Neural progenitor cell (in vitro differentiated cells): ENCODE data around the gene TMEM128. TPM values are rescaled to one million over a fixed set of nuclear protein-coding genes. Genes with fewer than 3 reads are reported as not detected.
"Not testable (repeated sequence)": the region's sequence is repeated elsewhere in the genome, so short reads cannot be mapped to it uniquely, and the experiment has no call there.

Experiments used
- DNase-seq: peaks from one replicate; pipeline ENCODE4 v3.0.0-alpha.2; 2016; ENCODE audit warnings: low spot score
- H2AFZ ChIP-seq: fragments of 200-600 bp; sonication (generic); replicated peaks from 2 replicates; pipeline ENCODE4 v1.6.1; 2016; ENCODE audit warnings: antibody characterized with exemption
- H3F3A ChIP-seq: fragments of 200-600 bp; sonication (generic); 2 replicates; pipeline ENCODE4 v1.6.1; 2016; ENCODE audit warnings: antibody characterized with exemption, low read depth
- H3K27ac ChIP-seq: fragments of 200-600 bp; sonication (generic); 2 replicates; pipeline ENCODE4 v1.5.1; 2016; ENCODE audit warnings: mild to moderate bottlenecking
- H3K27me3 ChIP-seq: fragments of 200-600 bp; sonication (generic); 2 replicates; pipeline ENCODE4 v1.6.1; 2016; ENCODE audit warnings: mild to moderate bottlenecking, moderate library complexity
- H3K36me3 ChIP-seq: fragments of 200-600 bp; sonication (generic); 2 replicates; pipeline ENCODE4 v1.5.1; 2016
- H3K4me1 ChIP-seq: fragments of 200-600 bp; sonication (generic); 2 replicates; pipeline ENCODE4 v1.6.1; 2016; ENCODE audit warnings: mixed run types
- H3K4me2 ChIP-seq: fragments of 200-600 bp; sonication (generic); 2 replicates; pipeline ENCODE4 v1.6.1; 2016
- H3K4me3 ChIP-seq: fragments of 200-600 bp; sonication (generic); 2 replicates; pipeline ENCODE4 v1.5.1; 2016
- H3K79me2 ChIP-seq: fragments of 200-600 bp; sonication (generic); 2 replicates; pipeline ENCODE4 v1.6.1; 2016; ENCODE audit warnings: low read depth
- H3K9ac ChIP-seq: fragments of 200-600 bp; sonication (generic); 2 replicates; pipeline ENCODE4 v1.6.1; 2016
- H3K9me3 ChIP-seq: fragments of 200-600 bp; sonication (generic); 2 replicates; pipeline ENCODE4 v1.5.1; 2016; ENCODE audit warnings: low read depth
- H4K20me1 ChIP-seq: fragments of 200-600 bp; sonication (generic); 2 replicates; pipeline ENCODE4 v1.6.1; 2016; ENCODE audit warnings: low read depth
- H3K27ac Mint-ChIP-seq: 3 replicates; pipeline ENCODE4 v1.8.0; 2021; ENCODE audit warnings: mixed read lengths
- H3K27me3 Mint-ChIP-seq: 2 replicates; pipeline ENCODE4 v1.8.0; 2022; ENCODE audit warnings: low read depth, mild to moderate bottlenecking, inconsistent platforms, moderate library complexity, mixed read lengths; ENCODE audit not compliant: insufficient read depth
- H3K36me3 Mint-ChIP-seq: 3 replicates; pipeline ENCODE4 v1.8.0; 2021; ENCODE audit warnings: mixed read lengths
- H3K4me1 Mint-ChIP-seq: 3 replicates; pipeline ENCODE4 v1.8.0; 2021; ENCODE audit warnings: mixed read lengths
- H3K4me3 Mint-ChIP-seq: 3 replicates; pipeline ENCODE4 v1.8.0; 2021; ENCODE audit warnings: mild to moderate bottlenecking, moderate library complexity, mixed read lengths
- H3K9me3 Mint-ChIP-seq: 3 replicates; pipeline ENCODE4 v1.8.0; 2020; ENCODE audit warnings: mixed read lengths
- CTCF ChIP-seq: fragments of 200-600 bp; sonication (generic); IDR thresholded peaks from 2 replicates; pipeline ENCODE4 v1.5.1; 2017; ENCODE audit warnings: antibody characterized with exemption, mild to moderate bottlenecking
- EZH2 ChIP-seq: fragments of 200-600 bp; sonication (generic); IDR thresholded peaks from 2 replicates; pipeline ENCODE4 v1.6.1; 2017; ENCODE audit warnings: antibody characterized with exemption, mild to moderate bottlenecking, moderate library complexity
- EZH2phosphoT487 ChIP-seq: fragments of 200-600 bp; sonication (generic); IDR thresholded peaks from 2 replicates; pipeline ENCODE4 v1.6.1; 2017; ENCODE audit warnings: antibody characterized with exemption
- total RNA-seq: library from RNA; depleted of rRNA; stranded (reverse); fragments of >200 nt; gene quantifications from 2 replicates; pipeline ENCODE4 v1.2.3, GENCODE V29; 2015; ENCODE audit warnings: low replicate concordance

The TMEM128 gene
- total RNA-seq, 1 donor from 2014 or later = 89.3 TPM

DNA sequence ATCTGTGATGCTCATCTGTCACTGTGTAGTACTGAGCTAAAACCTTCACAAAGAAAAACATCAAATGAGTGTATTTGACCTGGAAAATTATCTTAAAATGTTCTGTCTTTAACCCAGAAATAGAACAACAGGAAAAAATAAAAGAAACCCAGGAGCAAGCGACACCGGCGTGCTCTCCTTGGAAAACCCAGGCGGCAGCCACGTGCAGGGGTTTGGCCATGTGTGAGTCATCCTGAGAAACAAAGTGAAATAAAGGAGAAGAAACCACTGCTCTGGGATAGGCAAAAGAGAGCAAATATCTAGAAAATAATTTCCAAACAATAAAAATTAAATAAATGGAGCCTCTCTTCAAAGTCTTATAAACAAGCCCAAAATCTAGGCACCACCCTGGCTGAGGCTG, 20.0 kb upstream of the TMEM128 start:
- H3K79me2 ChIP-seq = no peaks in the 10 kb centered on the region
- H3K4me1 Mint-ChIP-seq = no peaks in the 10 kb centered on the region
- no peak overlapping the region for H3K4me3 Mint-ChIP-seq
- no peak overlapping the region for H3K4me3 ChIP-seq
- H3K9ac ChIP-seq = no peak overlapping the region
- H3K9me3 ChIP-seq = no peaks in the 10 kb centered on the region
- no peak overlapping the region for H3K4me2 ChIP-seq
- TF ChIP-seq EZH2 = no peak
- no peaks in the 10 kb centered on the region for H3K4me1 ChIP-seq
- no peaks in the 10 kb centered on the region for H4K20me1 ChIP-seq
- no peak overlapping the region for H3K27ac ChIP-seq
- no peaks in the 10 kb centered on the region for H3F3A ChIP-seq
- H3K27ac Mint-ChIP-seq = no peak overlapping the region
- H3K27me3 ChIP-seq = no peaks in the 10 kb centered on the region
- H2AFZ ChIP-seq = no peak overlapping the region
- H3K27me3 Mint-ChIP-seq = peaks cover 2% of the 10 kb centered on the region
- H3K9me3 Mint-ChIP-seq = no peaks in the 10 kb centered on the region
- peaks cover 5% of the 10 kb centered on the region for H3K36me3 ChIP-seq
- no peak for DNase-seq
- H3K36me3 Mint-ChIP-seq = peaks cover 4% of the 10 kb centered on the region

DNA sequence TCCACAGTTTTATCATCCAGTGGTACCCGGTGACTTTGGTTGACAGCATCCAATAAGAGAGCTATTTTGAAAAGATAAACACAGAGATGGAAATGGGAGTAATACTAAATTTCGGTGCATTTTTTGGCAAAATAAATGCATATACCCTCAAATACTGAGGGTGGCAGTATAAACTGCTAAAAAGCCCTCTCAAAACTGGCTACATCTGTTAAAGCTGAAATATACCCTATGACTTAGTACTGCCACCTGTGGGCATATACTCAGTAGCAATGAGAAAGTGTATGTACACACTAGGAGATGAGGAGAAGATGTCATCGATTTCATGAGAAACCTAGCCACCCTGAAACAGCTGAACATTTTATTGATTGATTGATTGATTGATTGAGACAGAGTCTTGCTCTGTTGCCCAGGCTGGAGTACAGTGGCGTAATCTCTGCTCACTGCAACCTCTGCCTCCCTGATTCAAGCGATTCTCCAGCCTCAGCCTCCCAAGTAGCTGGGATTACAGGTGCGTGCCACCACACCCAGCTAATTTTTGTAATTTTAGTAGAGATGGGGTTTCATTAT, 12.2 kb upstream of the TMEM128 start:
- Histone ChIP-seq H3K27ac (no peak overlapping the region), H3K27me3 (no peaks in the 10 kb centered on the region), H3K9ac (no peak overlapping the region), H3K4me2 (no peak overlapping the region), H3K4me1 (no peaks in the 10 kb centered on the region), H3F3A (no peaks in the 10 kb centered on the region), H3K36me3 (no peaks in the 10 kb centered on the region), H4K20me1 (no peaks in the 10 kb centered on the region), H2AFZ (no peak overlapping the region), H3K79me2 (no peaks in the 10 kb centered on the region), H3K4me3 (no peak overlapping the region), H3K9me3 (no peaks in the 10 kb centered on the region)
- TF ChIP-seq EZH2 (no peak), CTCF (peak; percentile 7)
- Mint-ChIP-seq H3K27me3 (peaks cover 9% of the 10 kb centered on the region), H3K4me1 (peaks cover 9% of the 10 kb centered on the region), H3K9me3 (no peaks in the 10 kb centered on the region), H3K27ac (no peak overlapping the region), H3K36me3 (no peaks in the 10 kb centered on the region), H3K4me3 (no peak overlapping the region)
- DNase-seq = no peak

DNA sequence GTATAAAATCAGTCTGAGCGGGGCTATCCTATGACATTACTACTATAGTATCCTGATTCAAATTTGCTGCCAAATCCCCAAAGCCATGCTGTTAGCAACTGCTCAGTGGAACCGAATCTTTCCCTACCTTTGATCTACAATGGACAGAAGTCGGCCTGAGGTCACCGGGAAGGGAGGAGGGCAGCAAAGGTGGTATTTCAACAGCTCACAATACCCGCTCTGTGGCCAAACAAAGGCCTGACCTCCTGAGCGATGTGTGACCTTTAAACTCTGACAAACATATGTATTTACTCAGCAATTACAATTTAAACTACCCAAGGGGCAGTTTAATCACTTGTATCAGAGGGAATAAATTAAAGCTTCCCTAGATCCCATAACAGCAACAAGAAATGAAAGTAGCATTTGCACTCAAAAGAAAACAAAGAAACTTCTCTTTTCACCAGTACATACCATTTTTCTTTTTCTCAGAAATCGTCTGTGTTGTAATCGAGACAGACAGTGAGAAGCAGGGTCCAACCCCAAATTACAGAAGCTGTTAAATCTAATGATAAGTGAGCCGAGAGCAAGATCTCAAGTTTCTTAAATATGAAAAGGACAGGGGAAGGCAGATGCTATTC, 11.6 kb upstream of the TMEM128 start:
- no peak for DNase-seq
- no peak overlapping the region for H3K27ac Mint-ChIP-seq

DNA sequence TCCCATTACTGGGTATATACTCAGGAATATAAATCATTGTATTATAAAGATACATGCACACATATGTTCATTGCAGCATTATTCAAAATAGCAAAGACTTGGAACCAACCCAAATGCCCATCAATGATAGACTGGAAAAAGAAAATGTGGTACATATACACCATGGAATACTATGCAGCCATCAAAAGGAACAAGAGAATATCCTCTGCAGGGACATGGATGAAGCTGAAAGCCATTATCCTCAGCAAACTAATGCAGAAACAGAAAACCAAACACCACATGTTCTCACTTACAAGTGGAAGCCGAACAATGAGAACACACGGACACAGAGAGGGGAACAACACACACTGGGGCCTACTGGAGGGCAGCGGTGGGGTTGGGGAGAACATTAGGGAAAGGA, 9.7 kb upstream of the TMEM128 start:
- H3K36me3 Mint-ChIP-seq, H3K4me3 ChIP-seq, H4K20me1 ChIP-seq, H2AFZ ChIP-seq, H3K27ac ChIP-seq, H3K4me2 ChIP-seq, H3K36me3 ChIP-seq, H3F3A ChIP-seq, H3K79me2 ChIP-seq, H3K27ac Mint-ChIP-seq, H3K27me3 Mint-ChIP-seq, H3K4me1 ChIP-seq, DNase-seq, H3K27me3 ChIP-seq, H3K9me3 Mint-ChIP-seq, H3K9me3 ChIP-seq, H3K4me1 Mint-ChIP-seq, H3K9ac ChIP-seq: not testable (repeated sequence)
- peak overlapping the region; percentile 38 for H3K4me3 Mint-ChIP-seq

More for the DNA sequence above, 11.6 kb upstream of the TMEM128 start:
- Histone ChIP-seq H4K20me1 (no peaks in the 10 kb centered on the region), H3K27ac (no peak overlapping the region), H3K4me1 (no peaks in the 10 kb centered on the region), H3K79me2 (no peaks in the 10 kb centered on the region), H3K36me3 (no peaks in the 10 kb centered on the region), H3K4me3 (no peak overlapping the region), H3F3A (no peaks in the 10 kb centered on the region), H3K9ac (no peak overlapping the region), H2AFZ (no peak overlapping the region), H3K9me3 (no peaks in the 10 kb centered on the region), H3K4me2 (no peak overlapping the region), H3K27me3 (no peaks in the 10 kb centered on the region)
- Mint-ChIP-seq H3K27me3 (peaks cover 9% of the 10 kb centered on the region), H3K4me3 (no peak overlapping the region), H3K36me3 (no peaks in the 10 kb centered on the region), H3K4me1 (peaks cover 9% of the 10 kb centered on the region), H3K9me3 (no peaks in the 10 kb centered on the region)
- TF ChIP-seq EZH2 = no peak
- no peak for TF ChIP-seq CTCF
- TF ChIP-seq EZH2phosphoT487 = no peak
